Gastrocnemius medialis (tissue), 4 donors: ENCODE results near the gene PCDHA5.
A peak's percentile ranks its signal among the peaks of the same experiment; 100 is the strongest.

Experiments
- CTCF ChIP-seq, 5 experiments: fragments of 450-650 bp in 3 of 5; fragments of 200-600 bp in 2 of 5; sonication (generic) in 2 of 5; IDR thresholded peaks in 4 of 5; conservative IDR thresholded peaks in 1 of 5; 1 replicate in 4 of 5; 2 replicates in 1 of 5; pipeline ENCODE4 v1.5.1; 2016 to 2019; ENCODE audit warnings: antibody characterized with exemption in 5 of 5, mild to moderate bottlenecking in 3 of 5, moderate library complexity in 3 of 5
- POLR2A ChIP-seq, 2 donors: fragments of 450-650 bp; IDR thresholded peaks; one replicate each; pipeline ENCODE4 v1.6.1; 2017; ENCODE audit warnings: antibody characterized with exemption in 2 of 2, mild to moderate bottlenecking in 2 of 2, moderate library complexity in 2 of 2

- TF ChIP-seq CTCF (IDR thresholded peaks at IDR 0.05 in 4 of 5, conservative IDR thresholded peaks at IDR 0.05 in 1 of 5) (peak in 1 of 5 experiments; percentile 20), POLR2A (IDR thresholded peaks at IDR 0.05) (no peak)
Observed at GRCh38 chr5:140794595-140795258, 26.7 kb upstream of the PCDHA5 start, which contains the start of gene PCDHA2.
